Body of pancreas (tissue), 4 donors: ENCODE data around the gene OPN1LW. TPM values are rescaled to one million over a fixed set of nuclear protein-coding genes. Genes with fewer than 3 reads are reported as not detected.

ENCODE experiments used
- ATAC-seq: fragments of 150-250 bp; one replicate; pipeline ENCODE4 v1.9.1; 2016
- DNase-seq, 4 donors: peaks; one replicate each; pipeline ENCODE4 v3.0.0-alpha.2; 2019
- H3K27ac ChIP-seq, 4 donors: fragments of 200-600 bp; sonication (generic); 1 replicate in 3 of 4; 2 replicates in 1 of 4; pipeline versions ENCODE4 v1.5.1 to v1.6.1; 2016 to 2019; ENCODE audit warnings: mild to moderate bottlenecking in 1 of 4, mixed read lengths in 1 of 4, moderate library complexity in 1 of 4
- H3K27me3 ChIP-seq, 2 donors: fragments of 200-600 bp; sonication (generic); one replicate each; pipeline ENCODE4 v1.6.0; 2016; ENCODE audit warnings: mild to moderate bottlenecking in 1 of 2
- H3K36me3 ChIP-seq, 2 donors: fragments of 200-600 bp; sonication (generic); replicated peaks in 1 of 2; 2 replicates each; pipeline ENCODE4 v1.5.1; 2016; ENCODE audit warnings: low read depth in 2 of 2; ENCODE audit not compliant: insufficient read depth in 1 of 2
- H3K4me1 ChIP-seq: fragments of 200-600 bp; sonication (generic); one replicate; pipeline ENCODE4 v1.6.0; 2016
- H3K4me3 ChIP-seq, 2 donors: fragments of 200-600 bp; sonication (generic); 1 replicate in 1 of 2; 2 replicates in 1 of 2; pipeline ENCODE4 v1.5.1; 2016 to 2019
- H3K9me3 ChIP-seq, 3 donors: fragments of 200-600 bp; sonication (generic); 1 replicate in 2 of 3; 2 replicates in 1 of 3; pipeline ENCODE4 v1.5.1; 2016
- POLR2A ChIP-seq, 3 donors: fragments of 450-650 bp; IDR thresholded peaks; one replicate each; pipeline ENCODE4 v1.6.1; 2016; ENCODE audit warnings: antibody characterized with exemption in 3 of 3, mild to moderate bottlenecking in 2 of 3
- WGBS, 2 donors: methylation state at CpG; one replicate each; pipeline ENCODE4 v1.1.5; 2017; 5-methylcytosine and 5-hydroxymethylcytosine counted together
- intact Hi-C: fragments of 100-400 bp; cut with DNase I; formaldehyde crosslinking; loops from one replicate; pipeline ENCODE4 v1.15.1; 2023
- total RNA-seq, 2 donors: library from RNA; depleted of rRNA; stranded (reverse); fragments of >200 nt; gene quantifications; one replicate each; pipeline ENCODE4 v1.1.0, GENCODE V29; 2016
- TF ChIP-seq, protein P1 (sequence below), 7 experiments: fragments of 450-650 bp in 4 of 7; fragments of 200-600 bp in 3 of 7; sonication (generic) in 3 of 7; IDR thresholded peaks; one replicate each; pipeline ENCODE4 v1.5.1; 2016 to 2019; ENCODE audit warnings: antibody characterized with exemption in 7 of 7

OPN1LW gene
- total RNA-seq, 2 donors from 2014 or later: not detected

DNA sequence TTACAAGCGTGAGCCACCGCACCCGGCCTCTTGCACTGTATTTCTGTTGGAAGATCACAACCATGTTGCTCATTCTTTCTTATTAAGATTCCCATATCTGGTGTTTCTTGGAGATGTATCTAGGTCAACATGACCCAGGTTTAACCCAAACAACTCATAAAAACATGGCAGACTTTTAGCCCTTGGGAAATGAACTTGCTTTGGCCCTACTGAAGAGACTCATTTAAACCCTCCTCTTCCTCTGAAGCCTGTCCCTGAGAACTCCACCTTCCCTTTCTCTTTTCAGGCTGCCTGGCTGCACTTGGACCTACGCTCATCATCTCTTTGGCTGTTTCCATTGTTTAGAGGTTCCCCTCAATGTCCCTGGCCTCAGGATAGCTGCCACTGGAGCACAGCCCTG lies 22.8 kb upstream of the OPN1LW start:
- TF ChIP-seq, protein P1, sequence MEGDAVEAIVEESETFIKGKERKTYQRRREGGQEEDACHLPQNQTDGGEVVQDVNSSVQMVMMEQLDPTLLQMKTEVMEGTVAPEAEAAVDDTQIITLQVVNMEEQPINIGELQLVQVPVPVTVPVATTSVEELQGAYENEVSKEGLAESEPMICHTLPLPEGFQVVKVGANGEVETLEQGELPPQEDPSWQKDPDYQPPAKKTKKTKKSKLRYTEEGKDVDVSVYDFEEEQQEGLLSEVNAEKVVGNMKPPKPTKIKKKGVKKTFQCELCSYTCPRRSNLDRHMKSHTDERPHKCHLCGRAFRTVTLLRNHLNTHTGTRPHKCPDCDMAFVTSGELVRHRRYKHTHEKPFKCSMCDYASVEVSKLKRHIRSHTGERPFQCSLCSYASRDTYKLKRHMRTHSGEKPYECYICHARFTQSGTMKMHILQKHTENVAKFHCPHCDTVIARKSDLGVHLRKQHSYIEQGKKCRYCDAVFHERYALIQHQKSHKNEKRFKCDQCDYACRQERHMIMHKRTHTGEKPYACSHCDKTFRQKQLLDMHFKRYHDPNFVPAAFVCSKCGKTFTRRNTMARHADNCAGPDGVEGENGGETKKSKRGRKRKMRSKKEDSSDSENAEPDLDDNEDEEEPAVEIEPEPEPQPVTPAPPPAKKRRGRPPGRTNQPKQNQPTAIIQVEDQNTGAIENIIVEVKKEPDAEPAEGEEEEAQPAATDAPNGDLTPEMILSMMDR (IDR thresholded peaks at IDR 0.05): no peak
- no peak for TF ChIP-seq POLR2A (IDR thresholded peaks at IDR 0.05)
- Histone ChIP-seq H3K4me1 (peaks cover 5% of the 10 kb centered on the region), H3K36me3 (no peaks in the 10 kb centered on the region), H3K9me3 (no peaks in the 10 kb centered on the region), H3K4me3 (no peak overlapping the region), H3K27me3 (no peaks in the 10 kb centered on the region), H3K27ac (peak overlapping the region in 3 of 4 donors; percentile 41 to 74 (median 71))
- DNase-seq: no peak
- 98 to 100% methylated on average over 4 of the region's 4 CpGs for WGBS, 2 donors
- intact Hi-C loops: no loop called here
- ATAC-seq: no peak

DNA sequence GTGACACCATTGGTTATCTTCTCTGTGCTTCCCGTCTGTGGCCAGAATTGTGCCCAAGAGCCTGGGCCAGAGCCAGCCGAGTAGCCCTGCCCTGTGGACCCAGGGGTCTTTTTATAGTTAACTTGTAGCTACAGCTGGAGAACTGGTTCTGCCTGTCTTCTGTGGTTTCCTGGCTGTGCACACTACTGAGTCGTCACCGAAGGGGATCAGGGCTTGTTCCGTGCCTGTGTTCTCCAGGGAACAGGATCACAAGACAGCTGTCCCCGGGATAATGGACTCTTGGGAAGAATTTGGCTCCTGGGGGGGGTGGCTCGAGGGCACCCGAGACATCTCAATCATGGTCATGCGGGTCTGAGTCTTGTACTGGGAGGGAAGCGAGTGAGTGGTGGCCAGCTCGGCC lies 22.1 kb upstream of the OPN1LW start:
- no peaks in the 10 kb centered on the region for H3K27me3 ChIP-seq
- WGBS, 2 donors: 47% methylated on average over 4 of the region's 11 CpGs; no CpG with 5 or more reads in 1 of the 2 donors
- DNase-seq (peak in 3 of 4 donors; percentile 48 to 55 (median 49)), ATAC-seq (peak; percentile 83)
- H3K9me3 ChIP-seq: no peaks in the 10 kb centered on the region
- no peak overlapping the region for H3K4me3 ChIP-seq
- H3K36me3 ChIP-seq: no peaks in the 10 kb centered on the region
- peaks cover 5% of the 10 kb centered on the region for H3K4me1 ChIP-seq
- H3K27ac ChIP-seq: peak overlapping the region; percentile 30 to 74 (median 56)
- intact Hi-C loops: no loop called here
- TF ChIP-seq, protein P1 (IDR thresholded peaks at IDR 0.05): no peak
- peak in 1 of 3 donors; percentile 14 for TF ChIP-seq POLR2A (IDR thresholded peaks at IDR 0.05)

GRCh38 chrX:154123241-154124219 lies 20.5 kb upstream of the OPN1LW start:
- Histone ChIP-seq H3K4me1 (peaks cover 5% of the 10 kb centered on the region), H3K36me3 (no peaks in the 10 kb centered on the region), H3K27ac (peak overlapping the region in 3 of 4 donors; percentile 25 to 71 (median 41)), H3K9me3 (no peaks in the 10 kb centered on the region), H3K27me3 (no peaks in the 10 kb centered on the region), H3K4me3 (no peak overlapping the region)
- 58% methylated on average over 2 to 6 of the region's 22 CpGs for WGBS, 2 donors
- intact Hi-C loops: no loop called here
- TF ChIP-seq, protein P1 (IDR thresholded peaks at IDR 0.05): no peak
- TF ChIP-seq POLR2A (IDR thresholded peaks at IDR 0.05): no peak
- peak; percentile 68 for ATAC-seq
- peak in 2 of 4 donors; percentile 25 to 36 for DNase-seq

GRCh38 chrX:154125391-154126040 lies 18.5 kb upstream of the OPN1LW start:
- H3K4me1 ChIP-seq: peaks cover 5% of the 10 kb centered on the region
- H3K4me3 ChIP-seq: no peak overlapping the region
- intact Hi-C loops: no loop called here
- DNase-seq (peak in 1 of 4 donors; percentile 20), ATAC-seq (no peak)
- no peaks in the 10 kb centered on the region for H3K9me3 ChIP-seq
- 79 to 100% methylated on average over 1 to 12 of the region's 30 CpGs for WGBS, 2 donors
- TF ChIP-seq, protein P1 (IDR thresholded peaks at IDR 0.05): no peak
- no peak for TF ChIP-seq POLR2A (IDR thresholded peaks at IDR 0.05)
- no peak overlapping the region for H3K27ac ChIP-seq
- no peaks in the 10 kb centered on the region for H3K36me3 ChIP-seq
- no peaks in the 10 kb centered on the region for H3K27me3 ChIP-seq
